GM18868 (cell line): ENCODE results near the gene LIPH.

Source experiments
- ATAC-seq: cut with Tn5 transposase; IDR thresholded peaks from one replicate; pipeline ENCODE4 v1.9.1; 2021; ENCODE audit warnings: mild to moderate bottlenecking, moderate library complexity; ENCODE audit not compliant: unreplicated experiment

Gene LIPH

GRCh38 chr3:185540695-185541094 lies 11.7 kb downstream of the LIPH start:
- no peak for ATAC-seq

GRCh38 chr3:185539934-185540333 lies 12.5 kb downstream of the LIPH start:
- no peak for ATAC-seq

GRCh38 chr3:185537369-185537970 lies 14.9 kb downstream of the LIPH start:
- ATAC-seq: peak; percentile 98

DNA sequence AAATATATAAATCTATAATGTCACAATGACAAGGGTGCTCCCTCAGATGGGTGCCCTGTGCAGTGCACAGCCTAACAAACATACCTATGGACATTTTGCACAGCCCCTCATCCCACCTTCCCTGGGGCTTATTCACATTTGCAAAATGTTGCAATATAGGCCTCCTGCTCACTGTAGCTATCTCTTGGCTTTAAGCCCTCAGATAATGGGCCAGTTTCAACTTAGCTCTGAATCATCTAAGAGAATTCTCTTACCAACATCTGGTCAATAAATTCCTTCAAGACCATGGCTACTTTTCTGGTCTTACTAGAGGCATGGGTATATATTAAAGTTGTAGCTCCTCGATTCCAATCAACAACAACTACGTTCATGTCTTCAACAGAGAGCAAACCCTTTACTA lies 17.9 kb downstream of the LIPH start:
- no peak for ATAC-seq

- ATAC-seq: no peak
Measured at GRCh38 chr3:185532901-185533300, 19.5 kb downstream of the LIPH start.

DNA sequence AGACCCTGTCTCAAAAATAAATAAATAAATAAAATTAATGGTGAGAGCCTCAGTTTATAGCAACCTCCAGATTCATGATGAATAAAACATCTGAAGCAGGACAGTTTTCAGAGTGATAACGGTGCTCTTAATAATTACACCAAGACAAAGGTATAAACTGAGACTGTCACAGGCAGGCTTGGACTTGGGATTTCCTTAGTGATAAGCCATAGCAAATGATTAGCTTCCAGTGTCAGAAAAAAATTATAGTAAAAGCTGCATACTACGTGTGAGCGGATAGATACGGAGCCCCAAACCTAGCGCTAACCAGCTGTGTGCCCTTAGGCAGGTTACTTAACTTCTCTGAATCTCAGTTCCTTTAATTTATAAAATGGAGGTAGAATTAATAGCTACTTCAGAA lies 21.5 kb downstream of the LIPH start:
- ATAC-seq: no peak

- no peak for ATAC-seq
Measured at GRCh38 chr3:185528532-185528931, 23.9 kb downstream of the LIPH start.

DNA sequence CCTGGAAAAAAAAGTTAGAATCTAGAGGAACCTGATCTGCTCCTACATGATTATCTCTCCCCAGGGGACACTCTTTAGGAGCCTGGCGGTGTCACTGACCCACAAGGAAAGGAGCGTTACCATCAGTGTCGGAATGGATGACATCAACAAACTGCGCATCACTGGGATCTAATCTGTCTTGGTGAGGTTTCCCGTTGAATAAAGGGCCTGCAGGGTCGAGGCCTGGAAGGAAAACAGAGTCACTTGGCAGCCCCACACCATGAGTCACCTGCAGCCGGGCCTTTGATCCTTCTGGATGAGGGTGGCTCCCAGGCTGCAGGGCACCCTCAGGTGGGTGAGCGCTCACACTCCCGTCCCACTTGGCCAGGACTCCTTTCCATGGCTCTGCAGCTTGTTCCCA lies 25.0 kb downstream of the LIPH start:
- no peak for ATAC-seq

GRCh38 chr3:185526349-185526951 lies 25.9 kb downstream of the LIPH start:
- ATAC-seq: no peak

GRCh38 chr3:185521349-185522138 lies 30.8 kb downstream of the LIPH start:
- no peak for ATAC-seq

DNA sequence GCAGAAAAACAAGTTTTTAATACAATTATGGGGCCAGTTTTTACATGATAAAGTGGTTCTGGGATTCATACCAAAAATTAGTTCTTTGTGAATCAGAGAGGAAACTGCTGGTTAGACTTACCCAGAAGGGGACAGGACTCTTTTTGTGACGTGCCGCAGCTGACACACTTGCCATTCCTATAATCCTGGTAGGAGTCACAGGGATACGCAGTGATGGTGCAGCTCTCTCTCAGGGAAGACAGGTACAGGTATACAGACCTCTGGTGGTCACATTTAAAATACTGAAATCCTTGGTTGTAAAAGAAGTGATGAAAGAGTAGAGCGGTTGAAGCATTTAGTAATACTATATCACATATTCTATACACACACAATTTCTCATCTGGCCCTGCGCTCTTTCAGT lies 33.4 kb downstream of the LIPH start:
- ATAC-seq: no peak

DNA sequence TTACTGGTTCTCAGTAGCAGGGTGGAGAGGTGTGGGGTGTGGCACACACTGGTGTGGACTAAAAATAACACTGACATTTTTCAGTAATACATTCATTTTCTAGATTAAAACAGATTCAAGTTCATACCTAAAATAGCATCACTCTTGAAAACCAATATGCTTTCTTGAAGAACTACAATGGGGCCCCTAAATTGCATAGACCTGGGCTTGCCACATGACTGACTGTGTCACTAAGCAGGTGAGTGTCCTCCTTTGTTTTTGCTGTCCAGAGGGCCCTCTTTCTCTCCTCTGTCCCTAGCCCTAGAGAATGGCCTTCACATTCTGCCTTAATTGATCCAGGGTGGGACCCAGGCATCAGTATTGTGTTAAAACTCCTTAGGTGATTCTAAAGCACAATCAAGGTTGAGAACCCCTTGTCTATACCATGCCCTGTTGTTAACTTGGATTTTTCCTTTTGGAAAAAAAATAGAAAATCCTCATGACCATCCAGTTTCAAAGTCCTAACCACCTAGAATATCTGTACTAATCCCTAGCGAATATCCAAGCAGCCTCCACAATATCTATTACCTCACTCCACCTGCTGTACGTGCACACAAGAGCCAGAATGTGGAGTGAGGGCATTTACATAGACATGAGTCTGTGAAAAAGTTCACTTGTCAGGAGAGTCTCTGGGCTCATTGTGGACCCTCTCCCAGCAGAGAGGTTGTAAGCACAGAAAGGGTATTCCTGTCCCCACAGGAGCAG lies 34.8 kb downstream of the LIPH start:
- ATAC-seq: no peak

DNA sequence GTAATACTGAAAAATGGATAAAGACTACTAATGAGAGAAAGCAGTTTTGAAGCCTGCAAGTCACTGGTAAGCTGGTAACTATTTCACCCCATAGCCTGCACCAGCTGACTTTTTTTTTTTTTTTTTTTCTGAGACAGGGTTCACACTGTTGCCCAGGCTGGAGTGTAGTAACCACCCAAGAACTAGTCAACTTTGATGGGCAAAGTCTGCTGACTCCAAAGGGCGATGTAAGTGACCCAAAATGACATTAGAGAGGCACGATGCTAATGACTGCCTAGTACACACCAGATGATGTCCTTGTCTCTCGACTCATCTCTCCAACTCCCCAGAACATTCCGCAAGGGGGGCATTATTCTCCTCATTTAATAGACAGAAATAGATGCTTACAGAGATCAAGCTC lies 40.7 kb downstream of the LIPH start:
- no peak for ATAC-seq

DNA sequence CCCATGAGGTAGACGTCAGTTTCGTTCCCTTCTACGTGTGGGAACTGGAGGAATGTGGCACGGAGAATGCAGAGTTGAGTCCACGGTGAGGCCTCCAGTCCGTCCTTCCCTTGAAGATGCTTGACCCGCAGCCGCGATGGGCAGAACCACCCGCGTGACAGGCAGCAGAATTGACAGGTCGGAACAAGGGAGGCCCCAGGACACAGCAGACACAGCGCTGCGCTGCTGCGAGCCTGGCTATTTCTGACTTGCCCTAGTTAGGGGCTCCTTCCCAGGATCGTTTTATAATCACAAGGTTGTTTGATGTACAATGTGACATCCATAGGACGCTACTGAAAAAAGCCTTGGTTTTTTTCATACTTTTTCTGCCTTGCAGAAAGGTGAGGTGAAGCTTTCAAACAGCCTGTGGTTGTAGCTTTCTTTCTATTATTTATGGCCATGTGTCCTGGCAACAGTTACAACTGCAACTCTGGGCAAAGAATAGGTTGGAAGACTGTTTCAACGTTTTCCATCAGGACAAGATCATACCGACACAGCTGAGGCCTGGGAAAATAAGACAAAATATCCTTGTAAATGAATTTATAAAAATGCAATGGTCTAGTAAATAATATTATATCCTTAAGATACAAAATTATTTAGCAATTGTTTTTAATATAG lies 43.9 kb downstream of the LIPH start:
- ATAC-seq: no peak

DNA sequence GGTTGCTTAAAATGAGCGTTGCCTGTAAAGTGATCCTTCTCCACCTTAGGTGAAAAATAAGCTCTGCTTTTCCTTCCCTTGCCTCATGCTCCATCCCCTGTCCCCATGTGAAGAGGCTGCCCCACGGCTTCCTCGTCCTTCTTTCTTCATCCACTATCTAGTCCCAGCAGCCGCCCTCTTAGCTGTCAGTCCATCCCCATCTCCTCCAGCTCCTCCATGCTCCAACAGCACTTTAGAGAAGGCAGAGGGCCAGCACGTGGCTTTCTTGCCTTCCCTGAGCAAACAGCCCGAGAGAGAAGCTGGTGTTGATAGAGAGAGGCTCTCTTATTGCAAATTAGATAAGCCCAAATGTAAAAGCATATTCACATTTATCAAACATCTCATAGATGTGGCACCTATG lies 44.5 kb downstream of the LIPH start:
- no peak for ATAC-seq

DNA sequence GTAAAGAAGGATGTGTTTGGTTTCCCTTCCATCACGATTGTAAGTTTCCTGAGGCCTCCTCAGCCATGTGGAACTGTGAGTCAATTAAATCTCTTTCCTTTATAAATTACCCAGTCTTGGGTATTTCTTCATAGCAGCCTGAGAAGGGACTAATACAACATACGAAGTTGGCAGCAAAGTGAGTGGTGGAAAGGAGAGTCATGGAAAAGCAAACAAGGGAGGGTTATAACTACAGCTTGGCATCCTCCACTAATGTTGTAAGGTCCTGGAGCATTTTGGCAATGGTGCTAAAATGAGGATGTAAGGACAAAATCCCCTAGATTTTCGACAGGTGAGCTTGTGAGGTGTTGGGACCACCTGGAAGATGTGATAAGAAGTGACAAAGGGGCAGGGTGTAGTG lies 47.8 kb downstream of the LIPH start:
- no peak for ATAC-seq

DNA sequence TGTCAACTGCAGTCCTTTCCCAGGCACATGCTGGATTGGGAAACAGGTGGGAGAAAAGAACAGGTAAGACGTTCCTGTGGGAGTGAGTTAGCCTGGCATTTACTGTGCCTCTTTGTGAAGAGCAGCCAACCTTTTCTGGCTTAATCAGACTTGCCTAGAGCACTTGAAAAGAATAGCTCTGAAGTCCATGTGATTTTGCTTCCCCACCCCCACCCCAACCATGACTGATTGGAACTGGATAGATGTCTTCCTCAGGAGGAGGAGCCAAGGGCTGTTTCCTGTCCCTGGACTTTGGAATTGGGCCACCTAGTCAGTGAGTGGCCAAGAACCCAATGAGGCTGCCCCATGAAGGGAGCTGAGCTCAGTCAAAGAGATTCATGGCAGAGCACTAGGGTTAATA lies 48.9 kb downstream of the LIPH start:
- ATAC-seq: no peak

DNA sequence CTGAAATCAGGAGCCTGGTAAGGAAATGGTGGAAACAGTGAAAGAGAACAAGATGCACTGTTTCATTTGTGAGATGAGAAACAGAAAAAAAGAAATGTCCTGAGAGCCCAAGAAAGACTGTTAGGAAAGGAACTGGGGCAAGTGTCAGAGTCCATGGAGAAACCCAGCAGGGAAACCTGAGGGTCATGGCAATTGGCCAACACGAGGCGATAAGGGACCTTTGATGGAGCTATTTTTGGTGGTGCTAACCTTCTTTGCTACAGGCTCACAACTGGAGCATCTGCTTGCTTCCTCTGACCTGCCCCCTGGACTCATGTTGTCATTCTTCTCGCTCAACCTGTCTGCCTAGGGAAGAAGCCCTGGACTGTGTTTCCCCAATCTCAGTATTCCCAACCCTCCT lies 49.4 kb downstream of the LIPH start:
- no peak for ATAC-seq

- ATAC-seq: peak; percentile 97
Measured at GRCh38 chr3:185498503-185499396, 53.6 kb downstream of the LIPH start, which contains the start of gene TMEM41A. TSS of gene TMEM41A (minus strand) at chr3:185499035. CDS start at chr3:185498961, 74 bp downstream.

DNA sequence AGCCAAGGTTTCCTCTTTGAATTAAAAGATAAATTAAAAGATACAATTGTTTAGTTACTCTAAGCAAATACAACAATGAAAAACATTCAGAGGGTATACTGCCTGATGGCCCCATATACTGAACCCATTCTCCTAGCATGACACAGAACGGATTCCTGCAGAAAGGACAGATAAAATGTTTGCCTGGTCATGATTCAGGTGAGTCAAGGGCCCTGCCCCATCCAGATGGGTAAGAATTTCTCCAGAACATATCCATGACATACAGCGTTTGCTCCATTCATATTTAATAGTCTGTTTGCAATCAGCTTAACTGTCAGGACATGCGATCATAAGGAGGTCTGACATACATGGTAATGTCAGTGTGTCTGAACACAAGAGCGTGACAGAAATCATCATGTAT lies 62.1 kb downstream of the LIPH start:
- no peak for ATAC-seq
